Lung (tissue), 12 donors: ENCODE measurements around the gene PUSL1. TPM values are rescaled to one million over a fixed set of nuclear protein-coding genes. Genes with fewer than 3 reads are reported as not detected.

ENCODE experiments used
- ATAC-seq: fragments of 200-7000 bp; cut with Tn5 transposase; one replicate; pipeline ENCODE4 v1.9.1; 2020; ENCODE audit warnings: moderate number of reproducible peaks; ENCODE audit not compliant: insufficient read depth, low FRiP score
- DNase-seq, 3 donors: peaks; one replicate each; pipeline ENCODE4 v3.0.0-alpha.2; 2013 to 2017
- H3K27ac ChIP-seq, 2 donors: one replicate each; pipeline ENCODE4 v1.5.1; 2013; ENCODE audit warnings: mild to moderate bottlenecking in 2 of 2, moderate library complexity in 2 of 2, control low read depth in 1 of 2, inconsistent platforms in 1 of 2, low read depth in 1 of 2, low read length in 1 of 2
- H3K27me3 ChIP-seq, 3 donors: one replicate each; pipeline ENCODE4 v1.5.1; 2013; ENCODE audit warnings: low read length in 2 of 3; ENCODE audit not compliant: control insufficient read depth in 3 of 3, insufficient read depth in 3 of 3
- H3K36me3 ChIP-seq, 4 donors: one replicate each; pipeline ENCODE4 v1.5.1; 2013; ENCODE audit warnings: low read length in 4 of 4, mild to moderate bottlenecking in 1 of 4, moderate library complexity in 1 of 4; ENCODE audit not compliant: control insufficient read depth in 4 of 4, insufficient read depth in 4 of 4
- H3K4me1 ChIP-seq, 5 donors: one replicate each; pipeline ENCODE4 v1.5.1; 2013; ENCODE audit warnings: low read length in 5 of 5, mild to moderate bottlenecking in 2 of 5, moderate library complexity in 1 of 5; ENCODE audit not compliant: control insufficient read depth in 5 of 5, insufficient read depth in 5 of 5
- H3K4me3 ChIP-seq: one replicate; pipeline ENCODE4 v1.5.1; 2013; ENCODE audit warnings: mild to moderate bottlenecking, control low read depth, moderate library complexity
- H3K9ac ChIP-seq, 2 donors: one replicate each; pipeline ENCODE4 v1.5.1; 2013; ENCODE audit warnings: low read length in 2 of 2, control low read depth in 1 of 2; ENCODE audit not compliant: insufficient read depth in 1 of 2
- H3K9me3 ChIP-seq, 4 donors: one replicate each; pipeline ENCODE4 v1.5.1; 2013; ENCODE audit warnings: low read length in 3 of 4, mild to moderate bottlenecking in 1 of 4, moderate library complexity in 1 of 4; ENCODE audit not compliant: control insufficient read depth in 4 of 4, insufficient read depth in 3 of 4
- CTCF ChIP-seq: IDR thresholded peaks from 2 replicates; pipeline ENCODE4 v1.5.1; 2012; ENCODE audit warnings: mild to moderate bottlenecking; ENCODE audit errors: control extremely low read depth, extremely low read depth
- WGBS, 2 donors: extraction: QIAGEN DNeasy Blood & Tissue Kit; methylation state at CpG; one replicate each; pipeline ENCODE4 v1.1.7; 2013; 5-methylcytosine and 5-hydroxymethylcytosine counted together
- polyA plus RNA-seq, 2 donors: library from polyadenylated mRNA; stranded (reverse); fragments of 200-250 nt; gene quantifications; one replicate each; pipeline ENCODE4 v1.2.1, GENCODE V29; 2013
- total RNA-seq, 2 donors: library from RNA; depleted of rRNA in 1 of 2; stranded (reverse); fragments of >200 nt in 1 of 2; gene quantifications; one replicate each; pipeline ENCODE4 v1.2.1, GENCODE V29; 2014 to 2021
- donor health status: control.
- donor health status: control.
- donor health status: Bipolar disorder and iron deficiency.
- donor health status: healthy.
- donor health status: DM: yes; HTN: yes; CAD: no.

The PUSL1 gene
- total and polyA plus RNA-seq, 4 donors, result 11.3 to 23.7 (median 18.6) TPM

GRCh38 chr1:1282998-1283397, 25.4 kb upstream of the PUSL1 start:
- TF ChIP-seq CTCF, result no peak
- Histone ChIP-seq H3K9ac (no peak overlapping the region), H3K9me3 (peaks cover 0 to 2% (median 0%) of the 10 kb centered on the region in 4 donors), H3K4me1 (peaks cover 0 to 2% (median 0%) of the 10 kb centered on the region in 5 donors), H3K27ac (no peak overlapping the region), H3K4me3 (no peak overlapping the region), H3K36me3 (no peaks in the 10 kb centered on the region), H3K27me3 (peaks cover 0 to 6% (median 0%) of the 10 kb centered on the region in 3 donors)
- DNase-seq (no peak), ATAC-seq (no peak)
- 81 to 83% methylated on average over 14 of the region's 14 CpGs for WGBS, 2 donors

GRCh38 chr1:1283821-1284220, 24.6 kb upstream of the PUSL1 start:
- no peak for DNase-seq

GRCh38 chr1:1284221-1285101, 23.9 kb upstream of the PUSL1 start:
- 84 to 87% methylated on average over 31 to 32 of the region's 32 CpGs for WGBS, 2 donors
- no peak for ATAC-seq
- H3K9ac ChIP-seq, result no peak overlapping the region

More at GRCh38 chr1:1283821-1284220, 24.6 kb upstream of the PUSL1 start:
- Histone ChIP-seq H3K36me3 (no peaks in the 10 kb centered on the region), H3K9ac (no peak overlapping the region), H3K27ac (no peak overlapping the region), H3K4me1 (peaks cover 0 to 2% (median 0%) of the 10 kb centered on the region in 5 donors), H3K27me3 (peaks cover 0 to 6% (median 0%) of the 10 kb centered on the region in 3 donors), H3K4me3 (no peak overlapping the region), H3K9me3 (peaks cover 0 to 2% (median 0%) of the 10 kb centered on the region in 4 donors)
- no peak for ATAC-seq
- no peak for TF ChIP-seq CTCF
- 13 to 27% methylated on average over 7 to 8 of the region's 9 CpGs for WGBS, 2 donors

More at GRCh38 chr1:1284221-1285101, 23.9 kb upstream of the PUSL1 start:
- Histone ChIP-seq H3K4me3 (no peak overlapping the region), H3K27me3 (peaks cover 0 to 6% (median 0%) of the 10 kb centered on the region in 3 donors), H3K4me1 (peaks cover 0 to 2% (median 0%) of the 10 kb centered on the region in 5 donors), H3K27ac (no peak overlapping the region), H3K9me3 (peaks cover 0 to 2% (median 0%) of the 10 kb centered on the region in 4 donors), H3K36me3 (no peaks in the 10 kb centered on the region)
- DNase-seq, result no peak
- no peak for TF ChIP-seq CTCF
